Subcutaneous adipose tissue (tissue), 4 donors: ENCODE measurements around the gene SLC6A6. TPM values are rescaled to one million over a fixed set of nuclear protein-coding genes. Genes with fewer than 3 reads are reported as not detected.

ENCODE experiments used
- total RNA-seq, 4 donors: library from RNA; depleted of rRNA; stranded (reverse); fragments of >200 nt; gene quantifications; one replicate each; pipeline ENCODE4 v1.1.0, GENCODE V29; 2016
- TF ChIP-seq, protein P1 (sequence below): fragments of 450-650 bp; IDR thresholded peaks from one replicate; pipeline ENCODE4 v1.5.1; 2016; ENCODE audit warnings: low read depth, mild to moderate bottlenecking, control low read depth, antibody characterized with exemption, moderate library complexity

Gene SLC6A6
- total RNA-seq: 10 to 100 TPM; 20.5 to 64.8 (median 30.7) TPM

DNA sequence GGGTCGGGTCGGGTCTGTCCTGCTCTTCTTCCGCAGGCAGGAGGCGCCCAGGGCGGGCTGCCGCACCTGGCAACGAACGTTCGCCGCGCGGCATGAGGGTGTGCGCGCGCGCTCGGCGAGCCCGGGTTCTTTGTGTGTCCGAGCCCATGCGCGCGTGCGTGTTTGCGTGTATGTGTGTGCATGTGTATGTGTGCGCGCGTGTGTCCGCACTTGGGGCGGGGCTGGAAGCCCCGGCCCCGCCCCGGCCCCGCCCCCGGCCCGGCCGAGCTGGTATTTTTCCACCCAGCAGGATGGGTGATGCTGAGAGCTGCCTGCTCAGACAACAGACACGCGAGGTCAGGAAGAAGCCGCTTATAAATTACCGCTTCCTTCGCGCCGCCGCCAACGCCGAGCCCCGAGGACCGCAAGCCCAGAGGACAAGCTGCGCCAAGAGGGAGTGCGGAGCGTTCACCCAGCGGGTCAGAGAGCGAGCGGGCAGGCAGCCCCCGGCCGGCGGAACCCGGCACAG, at the start of gene SLC6A6:
Gene SLC6A6 (plus strand): TSS at position 303 of the 508 bp plus-strand sequence. CDS start 41,029 bp downstream, outside the sequence.
- TF ChIP-seq, protein P1, sequence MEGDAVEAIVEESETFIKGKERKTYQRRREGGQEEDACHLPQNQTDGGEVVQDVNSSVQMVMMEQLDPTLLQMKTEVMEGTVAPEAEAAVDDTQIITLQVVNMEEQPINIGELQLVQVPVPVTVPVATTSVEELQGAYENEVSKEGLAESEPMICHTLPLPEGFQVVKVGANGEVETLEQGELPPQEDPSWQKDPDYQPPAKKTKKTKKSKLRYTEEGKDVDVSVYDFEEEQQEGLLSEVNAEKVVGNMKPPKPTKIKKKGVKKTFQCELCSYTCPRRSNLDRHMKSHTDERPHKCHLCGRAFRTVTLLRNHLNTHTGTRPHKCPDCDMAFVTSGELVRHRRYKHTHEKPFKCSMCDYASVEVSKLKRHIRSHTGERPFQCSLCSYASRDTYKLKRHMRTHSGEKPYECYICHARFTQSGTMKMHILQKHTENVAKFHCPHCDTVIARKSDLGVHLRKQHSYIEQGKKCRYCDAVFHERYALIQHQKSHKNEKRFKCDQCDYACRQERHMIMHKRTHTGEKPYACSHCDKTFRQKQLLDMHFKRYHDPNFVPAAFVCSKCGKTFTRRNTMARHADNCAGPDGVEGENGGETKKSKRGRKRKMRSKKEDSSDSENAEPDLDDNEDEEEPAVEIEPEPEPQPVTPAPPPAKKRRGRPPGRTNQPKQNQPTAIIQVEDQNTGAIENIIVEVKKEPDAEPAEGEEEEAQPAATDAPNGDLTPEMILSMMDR: no peak

DNA sequence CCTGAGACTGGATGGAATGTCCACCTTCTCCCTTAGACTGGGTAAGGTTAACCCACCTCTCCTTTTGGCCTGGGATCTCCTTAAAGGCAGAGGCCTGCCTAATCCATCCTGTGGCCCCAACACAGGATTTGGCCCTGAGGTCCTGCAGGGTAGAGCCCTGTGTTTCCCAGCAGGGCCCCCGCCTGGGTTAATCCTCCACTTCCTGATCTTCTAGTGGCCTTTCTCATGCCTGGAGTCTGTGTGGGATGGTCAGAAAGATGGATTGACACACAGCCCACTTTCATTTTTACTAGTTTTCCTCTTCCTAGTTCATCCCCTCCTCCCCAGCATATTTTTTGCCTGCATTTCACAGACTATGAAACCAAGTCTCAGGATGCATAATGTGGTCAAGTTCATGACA, 48.9 kb upstream of the SLC6A6 start:
- TF ChIP-seq, protein P1: no peak

DNA sequence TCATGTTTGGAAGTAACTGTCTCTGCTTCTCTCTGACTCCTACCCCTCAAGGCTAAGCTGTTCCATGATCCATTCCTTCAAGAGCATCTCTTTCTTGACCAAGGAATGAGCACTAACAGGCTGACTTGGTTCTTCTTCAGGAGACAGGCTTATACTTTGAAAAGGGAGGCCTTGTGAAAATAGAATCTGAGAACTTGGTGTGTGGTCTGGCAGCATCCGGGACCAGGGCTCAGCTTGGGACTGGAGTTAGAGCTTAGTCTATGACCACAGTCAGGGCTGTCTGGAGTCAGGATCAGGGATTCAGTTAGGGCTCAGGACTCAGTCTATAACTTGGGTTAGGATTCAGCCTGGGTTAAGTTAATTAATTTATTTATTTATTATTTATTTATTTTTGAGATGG, 44.9 kb upstream of the SLC6A6 start:
- TF ChIP-seq, protein P1: no peak

DNA sequence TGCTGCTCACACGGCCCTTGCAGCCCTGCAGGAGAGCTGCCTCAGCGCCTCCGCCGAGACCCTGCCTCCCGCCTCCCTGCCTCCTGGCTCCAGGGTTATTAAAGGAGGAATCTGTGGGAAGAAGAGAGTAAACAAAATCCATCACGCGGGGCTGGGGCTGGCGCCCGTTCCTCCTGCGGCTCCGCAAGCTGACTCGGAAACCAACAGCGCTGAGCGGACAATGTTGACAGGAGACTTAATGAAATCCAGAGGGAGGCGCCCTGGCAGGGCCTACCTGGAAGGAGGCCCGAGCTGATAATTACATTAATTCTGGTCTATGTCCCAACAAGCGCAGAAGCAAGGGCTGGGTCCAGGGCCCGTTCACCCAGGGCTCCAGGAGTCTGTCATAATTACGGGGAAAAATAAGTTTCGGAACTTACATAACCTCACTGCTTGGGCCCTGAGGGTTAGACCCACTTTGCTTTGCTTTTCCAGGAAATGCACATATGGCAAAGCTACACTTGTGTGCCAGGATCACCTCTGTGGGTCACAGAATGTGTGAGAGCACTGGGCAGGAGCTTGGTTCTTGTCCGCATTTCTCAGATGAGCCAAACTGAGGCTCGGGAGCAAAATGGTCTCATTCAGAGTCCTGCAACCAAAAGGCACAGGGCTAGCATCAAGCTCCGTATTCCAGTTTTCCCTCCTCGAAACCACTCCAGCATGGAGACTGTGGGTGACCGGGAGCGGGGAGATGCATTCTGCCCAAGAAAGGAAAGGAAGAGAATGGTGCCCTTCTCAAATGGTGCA, 43.8 kb upstream of the SLC6A6 start:
- TF ChIP-seq, protein P1: no peak

DNA sequence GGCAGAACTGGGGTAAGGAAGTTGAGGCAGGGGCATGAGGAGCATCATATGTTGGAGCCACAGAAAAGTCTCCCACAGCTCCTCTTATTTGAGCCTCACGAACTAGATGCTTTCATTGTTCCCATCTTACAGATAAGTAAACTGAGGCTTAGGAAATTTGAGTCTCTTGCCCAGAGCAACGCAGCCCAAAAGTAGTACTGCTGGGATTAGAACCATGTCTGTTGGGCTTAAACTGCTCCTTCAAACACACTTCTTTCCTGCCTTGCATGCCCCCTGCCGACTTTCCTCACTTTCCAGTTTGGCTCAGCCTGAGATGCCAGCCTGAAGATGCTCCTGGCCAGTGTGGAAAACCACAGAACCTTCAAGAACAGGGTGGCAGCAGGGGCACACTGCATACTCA, 43.1 kb upstream of the SLC6A6 start:
- TF ChIP-seq, protein P1: no peak

DNA sequence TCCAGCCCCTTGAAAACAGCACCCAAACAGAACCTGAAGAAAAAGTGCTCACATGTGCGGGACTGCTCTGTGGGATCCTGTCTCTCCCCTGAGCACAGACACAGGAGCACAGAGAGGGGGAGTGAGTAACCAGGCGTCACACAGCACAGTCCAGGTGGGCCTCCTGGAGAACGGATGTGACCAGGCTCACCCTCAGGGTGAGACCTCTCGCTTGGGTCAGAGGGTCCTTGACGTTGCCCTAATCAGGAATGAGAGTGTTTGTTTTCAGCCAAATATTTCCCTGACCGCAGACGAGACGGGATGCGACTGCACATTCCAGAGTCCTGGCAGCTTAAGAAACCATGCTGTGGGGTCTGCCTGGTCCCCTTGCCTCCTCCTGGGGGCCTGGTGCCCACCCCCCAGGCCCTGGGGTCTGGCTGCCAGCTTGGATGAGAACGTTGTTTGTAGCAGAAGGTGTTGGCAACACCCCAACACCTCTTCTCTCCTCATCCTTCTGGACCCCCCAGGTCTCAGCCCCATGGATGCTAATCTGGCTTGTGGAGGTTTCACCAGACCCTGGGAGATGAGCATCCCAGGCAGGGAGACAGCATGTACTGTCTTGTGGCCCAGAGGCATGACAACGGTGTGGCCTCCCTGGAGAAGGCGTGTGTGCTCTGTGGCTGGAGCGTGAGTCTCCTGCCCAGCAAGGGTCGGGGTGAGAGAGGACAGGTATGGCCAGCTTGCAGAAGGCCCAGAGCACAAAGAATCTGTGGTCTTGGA, 42.1 kb upstream of the SLC6A6 start:
- TF ChIP-seq, protein P1: no peak

DNA sequence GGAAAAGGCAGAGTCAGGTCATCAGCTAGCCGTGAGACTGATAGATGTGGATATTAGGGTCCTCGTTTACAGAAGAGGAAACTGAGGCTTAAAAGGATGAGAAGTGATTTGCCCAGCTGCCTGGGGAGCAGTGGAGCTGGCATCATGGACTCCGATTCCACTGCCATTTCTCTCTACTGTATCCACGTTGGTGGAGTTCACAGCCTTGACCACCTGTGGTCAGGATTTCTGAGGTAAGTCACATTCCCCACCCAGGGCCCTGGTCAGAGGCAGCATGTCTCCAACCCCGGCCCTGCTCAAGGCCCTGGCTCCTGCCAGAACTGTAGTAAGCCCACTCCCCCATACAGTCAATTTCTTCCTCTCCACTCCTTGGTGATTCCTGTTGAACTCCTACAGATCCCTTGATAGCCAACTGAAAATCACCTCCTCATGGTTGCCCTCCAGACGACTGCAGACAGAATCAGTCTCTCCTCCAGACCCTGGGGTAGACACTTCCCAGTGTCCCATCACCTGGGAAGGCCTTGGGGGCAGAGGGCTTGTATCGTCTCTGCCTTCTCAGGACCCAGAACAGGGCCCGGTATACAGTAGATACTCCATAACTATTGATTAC, 41.2 kb upstream of the SLC6A6 start:
- TF ChIP-seq, protein P1: no peak
